Mononuclear cell (primary cell): ENCODE results near the gene CSTF1. TPM values are rescaled to one million over a fixed set of nuclear protein-coding genes. Genes with fewer than 3 reads are reported as not detected.

Experiments
- H3K27me3 ChIP-seq: 2 replicates; pipeline ENCODE4 v1.6.0; 2011; ENCODE audit warnings: low read length, control low read depth; ENCODE audit not compliant: insufficient read depth
- H3K4me1 ChIP-seq: 2 replicates; pipeline ENCODE4 v1.5.1; 2011; ENCODE audit warnings: mild to moderate bottlenecking, low read length, control low read depth; ENCODE audit not compliant: insufficient read depth
- H3K4me3 ChIP-seq: 2 replicates; pipeline ENCODE4 v1.5.1; 2011; ENCODE audit warnings: mild to moderate bottlenecking, low read length, moderate library complexity
- H3K9me3 ChIP-seq: 2 replicates; pipeline ENCODE4 v1.5.1; 2011; ENCODE audit warnings: low read depth, mild to moderate bottlenecking, control low read depth, low read length
- total RNA-seq: library from RNA; depleted of rRNA; stranded (reverse); fragments of >200 nt; gene quantifications from one replicate; pipeline ENCODE4 v1.2.3, GENCODE V29; 2012

CSTF1 gene
- total RNA-seq, 1 donor = 32.6 TPM

GRCh38 chr20:56438284-56438683, 45.8 kb downstream of the CSTF1 start:
- H3K4me1 ChIP-seq = peaks cover 53% of the 10 kb centered on the region
- H3K27me3 ChIP-seq = peaks cover 5% of the 10 kb centered on the region
- no peak overlapping the region for H3K4me3 ChIP-seq
- no peaks in the 10 kb centered on the region for H3K9me3 ChIP-seq

- Histone ChIP-seq H3K27me3 (no peaks in the 10 kb centered on the region), H3K4me3 (no peak overlapping the region), H3K9me3 (no peaks in the 10 kb centered on the region), H3K4me1 (peaks cover 45% of the 10 kb centered on the region)
Observed at GRCh38 chr20:56439771-56440291, 47.4 kb downstream of the CSTF1 start.

GRCh38 chr20:56440346-56441007, 48.0 kb downstream of the CSTF1 start:
- peaks cover 45% of the 10 kb centered on the region for H3K4me1 ChIP-seq
- H3K4me3 ChIP-seq = no peak overlapping the region

GRCh38 chr20:56442389-56443365, 50.2 kb downstream of the CSTF1 start:
- Histone ChIP-seq H3K9me3 (no peaks in the 10 kb centered on the region), H3K4me3 (no peak overlapping the region), H3K4me1 (peaks cover 45% of the 10 kb centered on the region), H3K27me3 (no peaks in the 10 kb centered on the region)

More at GRCh38 chr20:56440346-56441007, 48.0 kb downstream of the CSTF1 start:
- Histone ChIP-seq H3K27me3 (no peaks in the 10 kb centered on the region), H3K9me3 (no peaks in the 10 kb centered on the region)

GRCh38 chr20:56443654-56444540, 51.5 kb downstream of the CSTF1 start:
- no peaks in the 10 kb centered on the region for H3K9me3 ChIP-seq
- no peaks in the 10 kb centered on the region for H3K27me3 ChIP-seq
- no peak overlapping the region for H3K4me3 ChIP-seq
- peaks cover 40% of the 10 kb centered on the region for H3K4me1 ChIP-seq

GRCh38 chr20:56445130-56445529, 52.7 kb downstream of the CSTF1 start:
- H3K4me1 ChIP-seq = peaks cover 28% of the 10 kb centered on the region
- no peak overlapping the region for H3K4me3 ChIP-seq
- no peaks in the 10 kb centered on the region for H3K27me3 ChIP-seq
- no peaks in the 10 kb centered on the region for H3K9me3 ChIP-seq

GRCh38 chr20:56445540-56445939, 53.1 kb downstream of the CSTF1 start:
- peaks cover 24% of the 10 kb centered on the region for H3K4me1 ChIP-seq
- H3K9me3 ChIP-seq = no peaks in the 10 kb centered on the region
- no peaks in the 10 kb centered on the region for H3K27me3 ChIP-seq
- no peak overlapping the region for H3K4me3 ChIP-seq

- Histone ChIP-seq H3K4me1 (peaks cover 8% of the 10 kb centered on the region), H3K27me3 (no peaks in the 10 kb centered on the region), H3K4me3 (no peak overlapping the region), H3K9me3 (no peaks in the 10 kb centered on the region)
Observed at GRCh38 chr20:56447227-56447626, 54.8 kb downstream of the CSTF1 start.

GRCh38 chr20:56449459-56449858, 57.0 kb downstream of the CSTF1 start:
- H3K4me1 ChIP-seq = peaks cover 5% of the 10 kb centered on the region
- no peak overlapping the region for H3K4me3 ChIP-seq
- H3K9me3 ChIP-seq = no peaks in the 10 kb centered on the region
- no peaks in the 10 kb centered on the region for H3K27me3 ChIP-seq

GRCh38 chr20:56451056-56451765, 58.8 kb downstream of the CSTF1 start:
- Histone ChIP-seq H3K9me3 (no peaks in the 10 kb centered on the region), H3K4me3 (no peak overlapping the region), H3K4me1 (peaks cover 5% of the 10 kb centered on the region), H3K27me3 (no peaks in the 10 kb centered on the region)

GRCh38 chr20:56453352-56453751, 60.9 kb downstream of the CSTF1 start:
- Histone ChIP-seq H3K4me3 (no peak overlapping the region), H3K4me1 (peaks cover 5% of the 10 kb centered on the region), H3K9me3 (no peaks in the 10 kb centered on the region), H3K27me3 (no peaks in the 10 kb centered on the region)

GRCh38 chr20:56454754-56455153, 62.3 kb downstream of the CSTF1 start:
- Histone ChIP-seq H3K4me1 (peaks cover 5% of the 10 kb centered on the region), H3K9me3 (no peaks in the 10 kb centered on the region), H3K4me3 (no peak overlapping the region), H3K27me3 (no peaks in the 10 kb centered on the region)
